Measurements from ENCODE around the gene GPR83. TPM values are rescaled to one million over a fixed set of nuclear protein-coding genes. Genes with fewer than 3 reads are reported as not detected.

GPR83 gene
- total and polyA plus RNA-seq, 8 donors = 0.05 to 0.19 (median 0.11) TPM; not detected in 4

DNA sequence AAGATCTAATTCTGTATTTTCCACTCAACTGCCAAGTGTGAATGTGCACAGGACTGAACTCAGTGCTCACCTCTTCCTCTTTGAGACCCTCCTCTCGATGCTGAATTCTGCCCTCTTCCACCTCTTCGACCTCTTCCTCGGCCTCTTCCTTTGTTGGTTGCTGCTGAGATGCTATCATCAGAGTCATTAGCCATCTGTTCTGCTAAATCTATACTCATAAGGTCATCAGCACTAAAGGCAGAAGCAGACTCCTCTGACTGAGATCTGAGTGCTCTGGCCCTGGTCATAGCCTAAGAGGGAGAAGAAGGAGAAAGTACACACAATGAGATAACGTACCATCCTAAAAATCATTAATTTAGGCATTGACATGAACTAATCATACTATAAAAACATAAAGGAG is 45.9 kb upstream of the GPR83 start:
- TF ChIP-seq, protein P1, sequence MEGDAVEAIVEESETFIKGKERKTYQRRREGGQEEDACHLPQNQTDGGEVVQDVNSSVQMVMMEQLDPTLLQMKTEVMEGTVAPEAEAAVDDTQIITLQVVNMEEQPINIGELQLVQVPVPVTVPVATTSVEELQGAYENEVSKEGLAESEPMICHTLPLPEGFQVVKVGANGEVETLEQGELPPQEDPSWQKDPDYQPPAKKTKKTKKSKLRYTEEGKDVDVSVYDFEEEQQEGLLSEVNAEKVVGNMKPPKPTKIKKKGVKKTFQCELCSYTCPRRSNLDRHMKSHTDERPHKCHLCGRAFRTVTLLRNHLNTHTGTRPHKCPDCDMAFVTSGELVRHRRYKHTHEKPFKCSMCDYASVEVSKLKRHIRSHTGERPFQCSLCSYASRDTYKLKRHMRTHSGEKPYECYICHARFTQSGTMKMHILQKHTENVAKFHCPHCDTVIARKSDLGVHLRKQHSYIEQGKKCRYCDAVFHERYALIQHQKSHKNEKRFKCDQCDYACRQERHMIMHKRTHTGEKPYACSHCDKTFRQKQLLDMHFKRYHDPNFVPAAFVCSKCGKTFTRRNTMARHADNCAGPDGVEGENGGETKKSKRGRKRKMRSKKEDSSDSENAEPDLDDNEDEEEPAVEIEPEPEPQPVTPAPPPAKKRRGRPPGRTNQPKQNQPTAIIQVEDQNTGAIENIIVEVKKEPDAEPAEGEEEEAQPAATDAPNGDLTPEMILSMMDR (IDR thresholded peaks at IDR 0.05) = no peak
- WGBS, 2 donors = 89 to 90% methylated on average over 4 of the region's 4 CpGs
- no peak overlapping the region for H3K27ac ChIP-seq
- no peak overlapping the region for H3K4me3 ChIP-seq
- no peak for ATAC-seq
- no peaks in the 10 kb centered on the region for H3K27me3 ChIP-seq
- DNase-seq = no peak
- intact Hi-C loops (cut with DNase I) = no loop called here
- H3K4me1 ChIP-seq = peaks cover 0 to 6% (median 5%) of the 10 kb centered on the region in 3 donors
- H3K9me3 ChIP-seq = no peaks in the 10 kb centered on the region
- H3K36me3 ChIP-seq = peaks cover 0 to 14% (median 0%) of the 10 kb centered on the region in 3 donors
- FAIRE-seq = no peak

DNA sequence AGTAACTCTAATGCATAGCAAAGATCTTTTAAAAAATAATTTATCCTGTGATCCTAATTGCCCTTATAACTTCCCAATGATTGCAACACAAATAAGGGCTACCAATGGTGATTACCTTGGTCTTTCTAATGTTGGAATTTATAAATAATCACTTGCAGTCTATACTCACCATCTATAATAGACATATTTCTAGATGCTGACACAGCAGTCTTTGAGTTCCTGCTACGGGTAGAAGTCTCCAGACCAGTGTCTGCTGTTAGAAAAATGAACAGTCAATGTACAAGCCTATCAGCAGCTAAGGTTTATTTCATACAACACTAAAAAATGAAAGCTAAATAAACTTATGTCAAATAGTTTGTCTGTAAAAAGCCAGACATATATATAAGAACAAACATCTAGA is 44.4 kb upstream of the GPR83 start:
- DNase-seq (no peak), FAIRE-seq (no peak), ATAC-seq (no peak)
- no peak overlapping the region for H3K4me3 ChIP-seq
- no peaks in the 10 kb centered on the region for H3K9me3 ChIP-seq
- TF ChIP-seq, protein P1 (IDR thresholded peaks at IDR 0.05) = no peak
- 93 to 100% methylated on average over 1 of the region's 1 CpG for WGBS, 2 donors
- intact Hi-C loops (cut with DNase I) = no loop called here
- H3K36me3 ChIP-seq = peaks cover 0 to 14% (median 0%) of the 10 kb centered on the region in 3 donors
- H3K27me3 ChIP-seq = no peaks in the 10 kb centered on the region
- H3K4me1 ChIP-seq = peaks cover 0 to 6% (median 5%) of the 10 kb centered on the region in 3 donors
- H3K27ac ChIP-seq = no peak overlapping the region

DNA sequence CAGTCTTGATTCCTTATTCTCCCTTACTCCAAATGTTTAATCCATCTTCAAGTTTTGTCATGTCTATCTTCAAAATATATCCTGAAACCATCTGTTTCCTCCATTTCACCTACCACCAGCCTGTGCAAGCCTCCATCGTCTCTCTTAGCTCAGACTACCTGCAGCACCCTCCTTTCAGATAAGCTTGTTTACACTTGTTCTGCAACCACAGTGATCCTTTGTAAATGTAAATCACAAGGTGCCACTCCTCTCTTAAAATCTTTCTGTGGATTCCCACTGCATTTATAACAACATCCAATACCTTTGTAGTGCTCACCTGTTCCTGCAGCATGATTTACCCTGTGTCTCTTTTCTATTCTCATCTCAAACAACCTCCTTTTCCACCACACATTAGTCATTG is 31.8 kb upstream of the GPR83 start:
- H3K9me3 ChIP-seq = no peaks in the 10 kb centered on the region
- intact Hi-C loops (cut with DNase I) = no loop called here
- H3K4me1 ChIP-seq = no peaks in the 10 kb centered on the region
- FAIRE-seq = no peak
- H3K4me3 ChIP-seq = no peak overlapping the region
- H3K27me3 ChIP-seq = no peaks in the 10 kb centered on the region
- peaks cover 0 to 23% (median 18%) of the 10 kb centered on the region in 3 donors for H3K36me3 ChIP-seq
- 20 to 31% methylated on average over 1 of the region's 1 CpG for WGBS, 2 donors
- DNase-seq = no peak
- TF ChIP-seq, protein P1 (IDR thresholded peaks at IDR 0.05) = no peak
- ATAC-seq = no peak
- no peak overlapping the region for H3K27ac ChIP-seq

DNA sequence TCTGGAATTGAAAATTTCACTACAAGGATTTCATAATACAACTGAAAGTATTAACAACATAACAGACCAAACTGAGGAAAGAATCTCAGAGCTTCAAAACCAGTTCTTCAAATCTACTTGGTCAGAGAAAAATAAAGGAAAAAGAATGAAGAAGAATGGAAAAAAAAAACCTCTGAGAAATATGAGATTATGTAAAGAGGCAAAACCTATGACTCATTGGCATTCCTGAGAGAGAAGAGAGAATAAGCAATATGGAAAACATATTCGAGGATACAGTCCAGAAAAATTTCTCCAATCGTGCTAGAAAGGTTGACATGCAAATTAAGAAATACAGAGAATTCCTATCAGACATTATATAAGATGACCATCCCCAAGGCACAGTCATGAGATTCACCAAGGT is 23.4 kb upstream of the GPR83 start:
- DNase-seq = no peak
- no peak for ATAC-seq

DNA sequence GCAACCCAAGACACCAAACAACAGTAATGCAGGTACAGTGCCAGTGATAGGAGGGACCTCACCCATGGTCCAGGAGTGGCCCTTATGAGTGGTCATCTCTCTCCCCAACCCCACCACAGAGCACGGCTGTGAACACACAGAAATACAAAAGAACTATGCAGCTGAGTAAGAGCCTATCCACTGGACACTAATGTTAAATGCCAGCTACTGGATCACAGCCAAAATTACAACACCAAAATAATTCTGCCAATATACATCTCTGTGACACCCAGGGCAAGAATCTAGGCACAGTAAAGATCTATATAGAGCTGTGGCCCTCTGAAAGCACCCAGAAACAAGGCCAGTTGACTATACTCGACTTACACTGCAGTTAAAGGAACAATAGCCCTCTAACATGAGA is 22.8 kb upstream of the GPR83 start:
- ATAC-seq (no peak), FAIRE-seq (no peak), DNase-seq (no peak)
- 83 to 90% methylated on average over 2 of the region's 2 CpGs for WGBS, 2 donors
- Histone ChIP-seq H3K27me3 (no peaks in the 10 kb centered on the region), H3K4me3 (no peak overlapping the region), H3K27ac (no peak overlapping the region), H3K4me1 (no peaks in the 10 kb centered on the region), H3K9me3 (no peaks in the 10 kb centered on the region), H3K36me3 (peaks cover 0 to under 1% (median 0%) of the 10 kb centered on the region in 3 donors)
- TF ChIP-seq, protein P1 (IDR thresholded peaks at IDR 0.05) = no peak
- intact Hi-C loops (cut with DNase I) = loop anchor here in 1 of 3 donors (10.0 kb wide), 1 partner anchor 529 kb away; no protein-coding TSS in a partner anchor

More for the DNA sequence above, 23.4 kb upstream of the GPR83 start:
- intact Hi-C loops (cut with DNase I) = loop anchor here in 1 of 3 donors (10.0 kb wide), 1 partner anchor 530 kb away; no protein-coding TSS in a partner anchor
- Histone ChIP-seq H3K36me3 (peaks cover 0 to 6% (median 5%) of the 10 kb centered on the region in 3 donors), H3K4me3 (no peak overlapping the region), H3K27me3 (no peaks in the 10 kb centered on the region), H3K27ac (no peak overlapping the region), H3K9me3 (no peaks in the 10 kb centered on the region), H3K4me1 (no peaks in the 10 kb centered on the region)
- no peak for FAIRE-seq
- TF ChIP-seq, protein P1 (IDR thresholded peaks at IDR 0.05) = no peak
- 88 to 93% methylated on average over 2 of the region's 2 CpGs for WGBS, 2 donors
